DMS 273 (cell line): Measurements from ENCODE around the gene LZTR1.
"Not testable (repeated sequence)": the region's sequence is repeated elsewhere in the genome, so short reads cannot be mapped to it uniquely, and the experiment has no call there.

ENCODE experiments used
- DNase-seq: peaks from one replicate; lab custom pipeline; 2025; ENCODE audit not compliant: unreplicated experiment; lab: John Stamatoyannopoulos, UW

The LZTR1 gene

DNA sequence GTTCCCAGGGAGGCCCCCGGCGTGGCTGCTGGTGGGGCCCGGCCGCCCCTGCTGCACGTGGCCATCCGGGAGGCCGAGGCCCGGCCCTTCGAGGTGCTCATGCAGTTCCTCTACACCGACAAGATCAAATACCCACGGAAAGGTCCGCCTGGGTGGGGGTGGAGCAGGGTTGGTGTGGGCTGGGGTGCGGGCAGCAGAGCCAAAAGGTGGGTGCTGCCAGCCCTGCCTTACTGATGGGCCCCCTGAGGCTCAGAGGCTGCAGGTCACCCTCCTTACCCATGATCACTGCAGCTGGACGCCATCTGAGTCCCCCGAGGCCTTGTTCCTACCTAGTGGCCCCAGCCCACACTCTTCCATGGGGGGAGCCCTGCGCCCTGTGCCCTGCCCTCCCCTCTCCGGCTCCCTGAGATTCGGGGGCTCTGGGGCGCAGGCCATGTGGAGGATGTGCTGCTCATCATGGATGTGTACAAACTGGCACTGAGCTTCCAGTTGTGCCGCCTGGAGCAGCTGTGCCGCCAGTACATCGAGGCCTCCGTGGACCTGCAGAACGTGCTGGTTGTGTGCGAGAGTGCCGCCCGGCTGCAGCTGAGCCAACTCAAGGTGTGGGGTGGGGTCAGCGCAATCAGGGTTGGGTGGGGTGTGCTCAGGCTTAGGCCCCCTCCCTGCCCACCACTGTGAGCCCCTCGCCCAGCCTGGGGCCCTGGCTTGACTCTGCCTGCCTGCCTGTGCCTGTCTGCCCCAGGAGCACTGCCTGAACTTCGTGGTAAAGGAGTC, 12.2 kb downstream of the LZTR1 start:
- DNase-seq = no peak

DNA sequence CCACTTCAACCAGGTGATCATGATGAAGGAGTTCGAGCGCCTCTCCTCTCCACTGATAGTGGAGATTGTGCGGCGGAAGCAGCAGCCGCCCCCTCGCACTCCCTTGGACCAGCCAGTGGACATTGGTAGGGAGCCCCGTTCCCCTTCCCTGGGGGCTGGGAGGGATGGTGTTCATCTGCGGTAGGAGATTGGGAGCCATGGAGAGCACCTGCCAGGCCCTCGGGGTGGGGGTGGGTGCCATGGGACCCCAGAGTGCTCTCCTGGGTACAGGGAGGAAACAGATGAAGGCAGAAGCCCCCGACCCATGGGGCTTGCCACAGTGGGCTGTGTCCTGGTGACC, 12.8 kb downstream of the LZTR1 start:
- DNase-seq = no peak

DNA sequence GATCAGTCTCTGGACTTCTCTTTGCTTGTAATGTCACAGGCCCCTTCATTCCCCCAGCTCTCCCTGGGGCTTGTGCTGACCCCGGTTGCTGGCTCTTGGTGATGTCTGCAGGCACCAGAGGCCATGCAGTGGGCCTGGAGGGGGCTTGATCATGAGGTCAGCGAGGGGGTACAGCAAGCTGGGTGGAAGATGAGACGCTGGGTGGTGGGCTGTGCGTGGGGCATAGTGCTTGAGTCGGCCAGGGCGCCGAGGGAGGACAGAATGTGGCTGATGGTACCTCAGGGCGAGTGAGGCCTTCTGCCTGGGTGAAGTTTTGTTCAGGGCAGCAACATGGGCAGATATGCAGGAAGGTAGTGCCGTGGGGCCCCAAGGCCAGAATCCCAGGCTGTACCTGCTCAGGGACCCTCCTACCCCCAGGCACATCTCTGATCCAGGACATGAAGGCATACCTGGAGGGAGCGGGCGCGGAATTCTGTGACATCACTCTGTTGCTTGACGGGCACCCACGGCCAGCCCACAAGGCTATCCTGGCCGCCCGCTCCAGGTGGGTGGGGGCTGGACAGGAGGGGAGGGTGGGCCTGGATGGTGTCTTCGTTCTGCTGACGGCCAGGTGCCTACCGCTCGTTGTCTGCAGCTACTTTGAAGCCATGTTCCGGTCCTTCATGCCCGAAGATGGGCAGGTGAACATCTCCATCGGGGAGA, 13.4 kb downstream of the LZTR1 start:
- DNase-seq = no peak

- no peak for DNase-seq
Measured at GRCh38 chr22:20996031-20996410, 13.9 kb downstream of the LZTR1 start.

DNA sequence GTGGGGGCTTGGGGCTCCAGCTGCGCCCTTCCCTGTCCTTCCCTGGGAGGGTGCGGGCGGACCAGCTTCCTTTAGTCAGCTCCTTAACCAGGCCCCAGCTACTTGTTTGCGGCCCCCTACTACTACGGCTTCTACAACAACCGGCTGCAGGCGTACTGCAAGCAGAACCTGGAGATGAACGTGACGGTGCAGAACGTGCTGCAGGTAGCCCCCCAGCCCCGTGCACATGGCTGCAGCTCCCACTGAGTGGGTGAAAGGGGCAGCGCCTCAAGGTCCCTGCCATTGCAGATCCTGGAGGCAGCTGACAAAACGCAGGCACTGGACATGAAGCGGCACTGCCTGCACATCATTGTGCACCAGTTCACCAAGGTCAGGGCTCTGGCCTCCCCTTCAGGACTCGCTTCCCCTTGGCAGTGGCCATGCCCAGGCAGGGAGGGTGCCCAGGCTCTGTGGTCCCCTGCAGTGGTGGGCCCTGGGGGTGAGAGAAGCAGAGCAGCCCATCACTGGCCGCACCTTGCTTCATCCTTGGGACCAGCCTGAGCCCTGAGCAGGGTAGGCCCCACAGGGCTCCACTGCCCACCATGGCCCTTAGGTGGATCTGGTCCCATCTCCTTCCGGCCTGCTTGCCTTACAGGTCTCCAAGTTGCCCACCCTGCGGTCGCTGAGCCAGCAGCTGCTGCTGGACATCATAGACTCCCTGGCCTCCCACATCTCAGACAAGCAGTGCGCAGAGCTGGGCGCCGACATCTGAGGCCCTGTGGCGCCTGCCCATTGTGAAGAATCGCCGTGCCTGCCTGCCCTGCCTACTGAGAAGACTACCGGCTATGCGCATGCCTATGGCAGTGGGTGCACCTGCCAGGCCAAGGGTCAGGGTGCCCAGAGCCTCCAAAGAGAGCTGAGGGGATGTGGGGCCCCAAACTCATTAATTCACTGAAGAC, 14.8 kb downstream of the LZTR1 start:
- DNase-seq = no peak

DNA sequence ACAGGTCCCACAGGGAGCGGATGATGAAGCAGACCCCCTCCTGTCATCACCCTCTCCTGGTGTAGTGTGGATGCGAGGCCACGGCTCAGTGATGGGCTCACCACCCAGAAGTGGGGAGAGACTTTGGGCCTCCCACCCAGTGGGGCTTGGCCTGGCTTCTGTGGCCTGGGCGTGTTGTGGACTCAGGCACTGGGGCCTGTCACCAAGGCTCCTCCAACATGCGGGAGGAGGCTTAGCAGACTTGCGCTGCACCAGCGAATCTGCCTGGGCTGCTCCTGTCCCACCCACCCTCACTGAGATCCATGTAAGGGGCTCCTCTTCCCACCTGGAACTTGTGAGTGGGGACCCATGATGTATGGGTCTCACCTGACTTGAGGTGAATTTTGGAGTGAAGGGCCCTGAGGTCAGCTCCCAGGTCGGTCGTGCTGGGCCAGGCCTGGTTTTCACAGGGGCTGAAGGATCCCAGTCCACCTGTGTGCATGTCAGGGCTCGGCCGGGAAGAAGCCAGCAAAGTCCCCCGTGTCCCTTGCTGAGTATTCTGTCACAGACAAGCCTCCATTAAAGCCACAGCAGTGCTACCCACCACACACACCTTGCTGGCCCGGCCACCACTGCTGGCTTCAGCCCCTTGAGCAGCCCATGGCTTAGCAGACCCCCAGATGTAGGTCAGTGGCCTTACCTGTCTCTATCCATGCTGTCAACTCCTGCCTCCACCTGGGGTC, 15.6 kb downstream of the LZTR1 start:
- DNase-seq = no peak

- DNase-seq = no peak
Measured at GRCh38 chr22:20998411-20999336, 16.6 kb downstream of the LZTR1 start.

DNA sequence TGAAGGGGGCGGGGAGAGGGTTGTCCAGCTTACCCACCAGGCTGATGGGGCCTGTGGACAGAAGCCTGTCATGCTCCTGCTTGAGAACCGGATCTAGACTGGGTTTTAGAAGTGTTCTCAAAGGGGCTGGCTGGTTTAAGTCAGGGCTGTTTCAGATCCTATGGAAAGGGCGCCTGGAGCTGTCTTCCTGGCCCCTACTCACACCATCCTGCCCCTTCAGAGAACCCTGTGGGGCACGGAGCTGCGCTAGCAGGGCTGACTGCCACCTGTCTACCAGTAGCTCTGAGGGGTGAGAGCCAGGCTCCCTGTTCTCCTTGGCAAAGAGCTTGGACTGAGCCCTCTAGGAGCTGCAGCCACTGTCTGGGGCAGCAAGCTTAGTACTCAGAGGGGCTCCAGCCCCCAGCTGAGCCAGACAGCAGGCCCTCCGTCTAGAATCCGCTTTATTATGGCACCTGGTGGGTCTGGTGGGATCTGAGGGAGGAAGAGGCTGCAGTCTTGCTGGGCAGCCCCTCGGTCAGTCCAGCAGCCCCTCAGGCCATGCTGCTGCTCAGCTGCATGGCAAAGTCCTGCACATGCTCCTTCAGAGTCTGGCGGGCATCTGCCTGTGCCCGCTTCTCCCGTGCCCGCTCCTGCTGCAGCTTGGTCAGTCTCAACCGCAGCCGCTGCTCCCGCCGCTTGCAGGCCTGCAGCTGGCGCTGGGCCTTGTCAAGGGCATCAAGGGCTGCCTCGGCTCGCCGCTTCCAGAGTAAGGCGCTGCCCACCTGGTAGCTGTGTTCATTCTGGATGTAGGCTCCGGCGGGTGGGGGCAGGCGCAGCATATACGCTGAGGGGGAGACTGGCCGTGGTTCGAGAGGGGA, 17.5 kb downstream of the LZTR1 start:
- DNase-seq = no peak

DNA sequence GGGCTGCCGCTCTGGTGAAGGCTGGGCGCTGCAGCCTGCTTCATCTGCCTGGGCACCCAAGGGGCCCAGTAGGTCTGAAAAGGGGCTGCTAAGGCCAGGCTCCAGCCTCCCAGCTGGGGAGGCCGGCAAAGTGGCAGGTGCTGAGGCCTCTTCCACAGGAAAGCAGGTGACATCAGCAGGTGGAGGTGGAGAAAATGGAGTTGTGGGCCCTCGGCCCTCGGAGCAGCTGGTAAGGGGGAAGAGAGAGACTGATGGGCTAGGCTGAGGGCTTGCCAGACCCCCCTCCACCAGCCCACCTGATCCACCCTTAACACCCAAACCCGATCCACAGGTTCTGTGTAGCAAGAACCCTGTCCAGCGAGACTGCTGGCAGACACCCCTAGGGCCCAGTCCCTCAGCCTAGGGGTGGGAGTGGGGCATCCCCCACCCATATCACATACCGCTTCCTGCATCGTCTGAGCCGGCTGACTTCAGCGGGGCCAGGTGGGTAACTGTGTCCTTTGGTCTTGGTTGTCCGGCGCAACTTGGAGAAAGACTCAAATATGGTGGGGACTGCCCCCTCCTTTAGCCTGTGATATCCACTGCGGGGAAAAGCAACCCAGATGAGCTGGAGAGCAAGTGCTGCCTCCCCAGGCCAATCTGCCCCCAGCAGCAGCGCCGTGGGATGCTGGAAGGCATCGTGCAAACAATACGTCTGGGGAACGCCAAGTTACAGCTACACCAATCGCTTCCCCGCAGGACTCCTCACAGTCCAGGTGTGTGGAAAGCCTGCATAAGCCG, 18.3 kb downstream of the LZTR1 start:
- no peak for DNase-seq

DNA sequence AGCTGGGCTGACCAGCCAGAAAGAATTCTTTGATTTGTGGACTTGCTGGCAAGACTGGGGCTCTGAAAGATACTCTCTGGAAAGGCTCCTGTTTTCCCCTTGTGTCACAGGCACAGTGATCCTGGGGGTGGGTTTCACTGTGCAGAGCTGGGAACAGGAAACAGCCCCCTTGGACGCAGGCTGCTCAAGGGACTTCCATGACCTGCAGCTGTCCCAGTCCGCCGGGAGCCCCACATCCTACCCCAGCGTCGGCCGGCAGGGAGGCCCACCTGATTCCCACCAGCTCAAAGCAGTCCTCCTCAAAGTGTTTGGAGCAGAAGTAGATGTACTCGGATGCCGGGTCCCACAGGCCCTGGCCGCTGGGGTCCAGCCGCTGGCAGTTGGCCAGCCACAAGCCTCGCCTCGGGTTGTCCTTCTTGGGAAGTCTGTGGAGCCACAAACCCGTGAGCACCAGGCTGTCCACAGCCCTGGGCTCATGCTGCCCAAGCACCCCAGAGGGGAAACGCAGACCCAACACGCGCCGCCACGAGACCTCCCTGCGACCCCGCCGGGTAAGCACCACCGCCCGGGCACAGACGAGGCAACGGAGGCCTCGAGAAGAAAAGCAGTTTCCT, 19.0 kb downstream of the LZTR1 start:
- no peak for DNase-seq

- DNase-seq = peak; percentile 96
Measured at GRCh38 chr22:21001601-21002325, 19.7 kb downstream of the LZTR1 start, which contains the start of gene THAP7. Gene THAP7 (minus strand): TSS chr22:21002118. CDS start chr22:21001911, 207 bp downstream.

- DNase-seq = peak; percentile 38
Measured at GRCh38 chr22:21003782-21004181, 21.7 kb downstream of the LZTR1 start.

DNA sequence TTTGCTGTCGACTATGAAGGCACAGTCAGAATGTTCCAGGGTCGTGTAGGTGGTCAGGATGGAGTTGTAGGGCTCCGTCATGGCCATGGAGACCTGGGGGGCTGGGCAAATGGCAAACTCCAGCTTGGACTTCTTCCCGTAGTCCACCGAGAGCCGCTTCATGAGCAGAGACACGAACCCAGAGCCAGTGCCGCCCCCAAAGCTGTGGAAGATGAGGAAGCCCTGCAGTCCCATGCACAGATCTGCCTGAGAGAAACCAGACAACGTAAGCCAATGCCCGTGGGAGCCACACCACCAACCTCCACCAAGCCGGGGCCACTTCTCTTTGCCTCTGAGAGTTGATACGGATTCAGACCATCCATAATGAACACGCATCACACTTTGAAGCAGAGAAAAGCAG, 27.1 kb downstream of the LZTR1 start:
- DNase-seq = not testable (repeated sequence)

DNA sequence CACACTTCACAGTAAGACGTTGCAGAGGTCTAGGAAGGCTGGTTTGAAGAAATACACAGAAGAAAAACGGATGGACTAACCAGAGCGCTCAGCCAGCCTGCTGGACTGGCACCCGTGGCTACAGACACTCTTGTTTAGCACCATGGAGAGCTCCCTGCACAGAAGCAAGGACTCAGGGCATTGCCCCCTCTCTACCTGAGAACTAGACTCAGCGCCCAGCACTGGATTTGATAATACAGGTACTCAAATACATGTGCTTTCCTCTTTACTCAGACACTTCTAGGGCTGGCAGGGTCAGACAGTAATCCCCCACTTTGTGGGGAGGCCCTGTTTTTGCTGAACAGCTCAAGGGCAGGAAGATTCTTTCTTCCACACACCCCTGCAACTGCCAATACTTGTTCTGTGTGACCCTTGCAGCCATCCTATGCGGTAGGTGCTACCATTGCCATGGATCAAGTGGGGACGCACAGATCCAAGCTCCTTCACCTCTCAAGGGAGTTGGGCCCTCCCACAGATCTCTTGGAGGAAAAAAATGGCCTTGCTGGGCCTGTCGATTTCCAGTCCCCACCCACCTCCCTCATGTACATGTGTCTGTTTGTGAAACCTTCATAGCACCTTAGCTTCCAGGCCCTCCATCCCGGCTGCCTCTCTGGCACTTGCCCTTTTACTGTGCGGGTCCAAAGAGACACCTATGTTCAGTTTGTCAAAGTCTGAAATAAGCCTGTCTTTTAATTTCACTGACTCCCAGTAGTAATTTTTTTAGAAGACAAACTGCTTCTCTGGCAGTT, 27.7 kb downstream of the LZTR1 start:
- DNase-seq = no peak

DNA sequence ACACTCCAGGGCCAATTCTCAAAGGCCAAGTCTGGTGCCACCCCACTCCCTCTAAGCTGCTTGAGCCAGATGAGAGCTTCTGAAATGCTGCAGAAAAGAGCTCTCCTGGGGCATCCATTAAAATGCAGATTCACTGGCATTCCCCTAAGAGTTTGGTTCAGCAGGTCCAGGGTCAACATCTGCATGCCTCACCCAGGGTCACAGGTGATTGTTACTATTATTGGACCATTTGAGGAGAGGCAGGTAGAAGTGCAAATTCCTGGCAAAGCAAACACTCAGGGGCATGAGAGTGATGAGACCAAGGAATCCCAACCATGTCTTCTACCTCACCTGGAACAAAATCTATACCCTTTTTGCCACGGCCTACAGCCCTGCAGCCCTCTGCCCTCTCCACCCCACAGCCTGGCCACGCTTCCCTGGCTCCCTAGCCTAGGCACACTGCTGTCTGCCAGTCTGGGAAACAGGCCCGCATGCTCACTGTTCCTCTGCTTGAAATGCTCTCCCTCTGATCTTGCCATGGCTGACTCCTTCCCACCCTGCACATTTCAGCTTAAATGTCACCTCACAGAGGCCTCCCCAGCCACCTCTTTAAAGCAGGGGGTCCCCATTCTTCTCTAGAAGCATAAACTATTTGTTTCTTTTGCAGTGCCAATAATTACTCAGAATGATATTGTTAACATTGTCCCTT, 28.5 kb downstream of the LZTR1 start:
- no peak for DNase-seq
